ENCODE data around the gene KRT16.

GRCh38 chr17:41636652-41637051, 24.1 kb upstream of the KRT16 start:
- TF ChIP-seq CTCF (conservative IDR thresholded peaks at IDR 0.05; ENCODE audit: low read depth, low read length) (no peak), EZH2 (IDR thresholded peaks at IDR 0.05; ENCODE audit: borderline replicate concordance, low read depth, low read length, poor library complexity, severe bottlenecking) (no peak)
